GM18870 (cell line): ENCODE data around the gene CHRNA3.

Experiments
- ATAC-seq: cut with Tn5 transposase; IDR thresholded peaks from one replicate; pipeline ENCODE4 v1.9.1; 2021; ENCODE audit warnings: moderate library complexity; ENCODE audit not compliant: unreplicated experiment

The CHRNA3 gene

DNA sequence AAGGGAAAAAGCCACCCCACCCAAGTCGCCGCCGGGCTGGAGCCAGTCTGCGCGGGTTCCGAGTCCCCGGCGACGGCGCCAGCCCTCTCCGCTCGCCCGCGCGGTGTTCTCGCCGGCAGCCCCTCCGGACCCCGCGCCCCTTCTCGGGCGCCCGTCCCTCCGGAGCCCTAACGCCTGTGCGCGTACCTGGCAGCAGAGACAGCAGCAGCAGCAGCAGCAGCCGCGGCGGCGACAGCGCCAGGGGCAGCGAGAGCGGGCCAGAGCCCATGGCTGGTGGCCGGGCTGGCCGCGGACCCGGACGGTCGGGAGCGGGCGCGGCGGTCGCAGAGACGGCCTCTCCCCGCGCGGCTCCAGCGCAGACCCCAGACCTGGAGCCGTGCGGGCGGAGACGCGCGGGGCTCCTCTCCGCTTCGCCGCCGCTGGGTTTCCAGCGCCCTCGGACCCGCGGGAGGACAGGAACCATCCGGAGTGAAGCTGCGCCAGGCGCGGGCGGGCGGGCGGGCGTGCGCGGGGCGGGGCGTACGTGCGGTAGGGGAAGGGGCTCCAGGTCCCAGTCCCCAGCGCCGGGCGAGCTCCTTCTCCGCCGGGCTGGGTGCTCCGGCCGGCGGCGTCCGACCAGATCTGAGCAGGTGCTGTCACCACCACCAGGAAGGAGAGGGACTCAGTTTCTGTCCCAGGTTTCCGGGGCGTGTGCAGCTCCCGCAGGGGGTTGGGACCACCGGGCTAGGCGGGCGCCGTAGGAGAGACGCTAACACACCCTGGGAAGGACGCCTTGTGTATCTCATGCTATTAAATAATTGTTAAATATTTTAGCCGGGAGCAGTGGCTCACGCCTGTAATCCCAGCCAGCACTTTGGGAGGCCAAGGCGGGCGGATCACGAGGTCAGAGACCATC lies at the start of gene CHRNA3:
CHRNA3 (minus strand) TSS at position 470 of the 895 bp plus-strand sequence; CDS start at position 268, 202 bp downstream.
- no peak for ATAC-seq

- ATAC-seq: no peak
These were observed 48.2 kb upstream of the CHRNA3 start for GRCh38 chr15:78668987-78669386.

DNA sequence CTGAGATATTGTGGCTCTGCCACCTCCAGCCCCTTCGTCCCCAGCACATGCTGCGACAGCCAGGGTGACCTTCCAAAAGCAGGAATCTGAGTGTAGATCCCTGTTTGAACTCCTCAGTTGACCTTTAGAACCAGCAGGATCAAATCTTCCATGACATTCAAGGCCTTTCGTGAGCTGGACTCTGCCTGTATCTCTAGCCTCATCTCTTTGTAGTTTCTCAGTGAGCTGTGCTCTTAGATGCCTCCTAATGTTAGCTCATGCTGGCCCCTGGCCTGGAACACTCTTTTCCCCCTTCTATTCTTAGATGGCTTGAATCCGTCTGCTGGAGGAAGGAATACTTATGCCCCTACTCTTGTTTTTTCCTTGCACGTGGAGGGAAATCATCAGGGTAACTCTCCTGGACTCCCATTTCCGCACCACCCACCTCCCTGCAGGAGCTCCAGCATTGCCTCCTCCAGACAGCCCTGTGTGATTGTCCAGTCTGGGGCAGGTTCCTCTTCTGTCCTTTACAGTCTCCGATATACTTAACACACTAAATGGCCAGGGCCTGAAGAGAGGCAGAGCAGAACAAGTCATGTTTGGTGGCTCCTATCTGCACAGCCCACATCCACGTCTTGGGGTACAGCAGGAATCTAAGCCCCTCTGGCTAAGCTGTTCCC lies 46.9 kb upstream of the CHRNA3 start:
- no peak for ATAC-seq

DNA sequence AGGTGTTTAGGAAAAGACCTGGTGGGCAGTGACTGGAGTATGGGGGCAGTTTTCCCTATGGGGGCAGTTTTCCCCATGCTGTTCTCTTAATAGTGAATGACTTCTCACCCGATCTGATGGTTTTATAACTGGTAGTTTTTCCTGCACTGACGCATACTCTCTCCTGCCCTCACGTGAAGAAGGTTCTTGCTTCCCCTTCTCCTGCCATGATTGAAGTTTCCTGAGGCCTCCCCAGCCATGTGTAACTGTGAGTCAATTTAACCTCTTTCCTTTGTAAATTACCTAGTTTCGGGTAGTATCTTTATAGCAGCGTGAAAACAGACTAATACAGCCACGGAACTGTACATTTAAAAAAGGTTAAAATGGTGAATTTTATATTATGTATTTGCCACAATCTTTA lies 45.2 kb upstream of the CHRNA3 start:
- no peak for ATAC-seq

GRCh38 chr15:78663703-78664102 lies 42.9 kb upstream of the CHRNA3 start:
- ATAC-seq: no peak

DNA sequence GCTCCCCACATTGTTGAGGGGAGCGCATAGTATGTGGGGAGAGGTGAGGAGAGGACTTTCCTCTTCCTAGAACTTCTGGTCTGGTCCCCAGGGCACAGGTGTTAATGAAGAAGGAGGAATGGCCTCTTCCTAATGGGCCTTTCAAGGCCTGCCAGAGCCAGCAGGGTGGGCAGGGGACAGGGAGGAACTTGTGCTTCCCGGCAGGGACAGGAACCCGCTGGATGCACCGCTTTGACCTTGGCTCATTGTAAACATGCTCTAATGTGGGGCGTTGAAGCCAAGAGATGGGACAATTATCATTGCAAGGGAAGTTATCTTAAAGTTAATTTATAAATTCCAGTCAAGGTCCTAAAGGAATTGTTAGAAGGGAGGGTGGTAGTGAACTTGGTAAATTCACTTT lies 41.2 kb upstream of the CHRNA3 start:
- ATAC-seq: no peak

DNA sequence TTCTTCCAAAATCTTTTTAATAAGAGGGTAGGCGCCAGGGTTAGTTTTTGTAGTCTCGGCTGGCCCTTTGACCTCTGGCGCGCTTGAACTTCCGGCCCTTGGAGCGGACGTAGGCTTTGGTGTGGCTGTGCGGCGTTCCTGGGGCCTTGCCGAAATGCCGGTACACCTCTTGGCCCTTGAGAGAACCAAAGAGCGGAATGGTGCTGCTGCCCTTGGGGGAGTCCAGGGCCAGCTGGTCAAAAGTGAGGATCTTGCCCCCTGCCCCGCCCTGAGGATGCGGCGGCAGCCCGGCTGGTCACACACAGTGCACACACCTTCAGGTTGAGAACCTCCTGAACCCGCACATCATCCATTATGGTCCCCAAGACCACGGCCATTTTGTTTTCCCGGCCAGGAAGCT lies 40.2 kb upstream of the CHRNA3 start:
- ATAC-seq: no peak

DNA sequence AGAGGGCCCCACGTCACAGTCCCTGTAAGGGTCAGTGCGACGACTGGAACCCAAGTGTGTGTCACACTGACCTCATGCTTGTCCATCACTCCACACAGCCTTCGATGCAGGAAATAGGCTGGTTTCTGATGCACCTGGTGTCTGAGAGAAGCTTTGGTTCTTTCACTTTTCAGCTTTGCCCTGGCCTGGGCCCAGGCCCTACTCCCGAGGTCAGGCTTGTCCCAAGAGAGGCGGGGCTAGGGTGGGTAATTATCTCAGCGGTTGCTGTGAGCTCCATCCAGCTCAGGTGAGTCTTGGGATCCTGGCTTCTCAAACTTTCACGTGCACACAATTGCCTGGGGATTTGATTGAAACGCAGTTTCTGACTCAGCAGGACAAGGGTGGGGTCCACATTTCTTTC lies 39.8 kb upstream of the CHRNA3 start:
- ATAC-seq: no peak

DNA sequence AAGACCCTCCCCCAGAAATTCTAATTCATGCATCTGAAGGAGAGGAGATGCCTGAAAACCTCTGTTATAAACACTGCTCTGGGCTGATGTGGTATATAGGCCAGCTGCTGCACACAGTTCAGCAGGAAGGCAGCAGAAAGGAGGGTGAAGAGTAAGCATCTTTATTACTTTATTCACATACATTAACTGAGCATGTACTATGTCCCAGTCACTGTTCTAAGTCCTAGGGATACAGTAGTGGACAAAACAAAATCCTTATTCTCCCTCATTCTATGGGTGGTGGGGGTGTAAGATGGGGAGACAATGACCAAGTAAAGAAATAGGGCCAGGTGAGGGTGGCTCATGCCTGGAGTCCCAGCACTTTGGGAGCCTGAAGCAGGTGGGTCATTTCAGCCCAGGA lies 38.0 kb upstream of the CHRNA3 start:
- no peak for ATAC-seq

DNA sequence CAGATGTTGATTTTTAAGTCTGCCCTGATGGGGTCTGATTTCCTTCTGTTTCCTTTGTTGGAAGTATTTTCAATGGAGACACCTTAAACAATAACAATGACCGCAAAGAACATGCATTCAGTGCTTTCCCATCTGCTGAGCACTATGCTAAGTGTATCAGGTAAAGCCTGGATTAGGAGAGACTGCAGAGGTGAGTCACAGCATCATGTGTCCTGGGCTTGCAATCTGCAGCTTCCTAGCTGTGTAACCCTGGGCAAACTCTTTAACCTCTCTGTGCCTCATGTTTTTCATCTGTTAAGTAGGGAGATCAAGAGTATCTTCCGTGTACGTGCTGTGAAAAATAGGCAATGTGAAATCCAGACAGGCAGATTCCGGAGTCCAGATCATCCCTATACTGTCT lies 33.5 kb upstream of the CHRNA3 start:
- no peak for ATAC-seq

- no peak for ATAC-seq
These were observed 31.3 kb upstream of the CHRNA3 start for GRCh38 chr15:78651930-78652615.

DNA sequence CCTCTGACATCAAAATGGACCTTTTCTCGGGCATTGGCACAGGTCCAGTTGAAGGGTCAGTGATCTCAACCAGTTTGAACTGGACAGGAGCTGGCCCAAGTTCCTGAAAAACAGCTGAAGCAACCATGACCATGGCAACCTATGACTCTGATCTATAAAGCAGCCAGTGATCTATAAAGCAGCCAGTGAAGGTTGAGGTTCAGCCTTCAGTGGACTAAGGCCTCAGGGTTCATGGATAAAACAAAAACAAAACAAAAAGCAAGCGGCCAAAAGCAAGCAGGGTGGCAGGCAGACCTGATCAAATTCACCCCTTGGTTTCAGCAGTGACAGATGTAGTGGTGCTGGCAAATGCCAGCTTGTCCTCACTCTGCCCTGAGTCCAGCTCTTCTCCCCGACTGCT lies 30.2 kb upstream of the CHRNA3 start:
- ATAC-seq: no peak

DNA sequence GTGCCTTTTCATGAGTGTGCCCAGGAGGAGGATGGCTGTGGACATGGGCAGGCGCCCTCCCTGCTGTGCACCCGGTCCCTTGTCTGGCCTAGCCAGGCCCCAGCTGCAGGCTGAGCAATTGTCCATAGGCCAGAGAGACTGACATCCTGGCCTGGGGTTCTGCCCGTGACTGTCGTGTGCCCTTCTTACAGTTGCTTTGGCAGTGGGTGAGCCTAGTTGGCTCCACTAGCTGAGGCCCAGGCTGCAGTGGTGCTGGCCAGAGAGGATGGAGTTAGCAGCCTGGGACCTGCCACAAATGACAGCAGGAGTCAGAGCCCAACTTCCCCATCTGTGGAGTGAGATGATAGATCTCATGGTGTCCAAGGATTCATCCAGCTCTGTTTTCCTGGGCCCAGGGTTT lies 29.2 kb upstream of the CHRNA3 start:
- no peak for ATAC-seq

DNA sequence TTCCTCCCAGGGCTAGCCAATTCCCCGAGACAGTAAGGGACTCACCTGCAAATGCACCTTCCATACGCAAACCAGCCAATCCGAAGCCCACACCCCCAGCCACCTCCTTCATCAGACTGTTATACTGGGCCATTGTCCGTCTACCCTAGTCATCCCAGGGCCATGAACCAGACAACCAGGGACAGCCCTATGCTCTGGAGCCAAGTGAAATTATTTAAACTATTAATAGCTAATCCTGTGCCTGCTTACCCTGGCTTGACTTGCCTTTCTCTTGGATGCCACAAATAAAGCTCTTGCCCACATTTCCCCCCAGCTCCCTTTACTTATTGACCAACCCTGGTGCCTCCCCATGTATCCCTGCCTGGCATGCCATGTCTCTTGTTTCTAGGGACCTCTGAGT lies 24.2 kb upstream of the CHRNA3 start:
- ATAC-seq: no peak

GRCh38 chr15:78642331-78642730 lies 21.5 kb upstream of the CHRNA3 start:
- no peak for ATAC-seq

DNA sequence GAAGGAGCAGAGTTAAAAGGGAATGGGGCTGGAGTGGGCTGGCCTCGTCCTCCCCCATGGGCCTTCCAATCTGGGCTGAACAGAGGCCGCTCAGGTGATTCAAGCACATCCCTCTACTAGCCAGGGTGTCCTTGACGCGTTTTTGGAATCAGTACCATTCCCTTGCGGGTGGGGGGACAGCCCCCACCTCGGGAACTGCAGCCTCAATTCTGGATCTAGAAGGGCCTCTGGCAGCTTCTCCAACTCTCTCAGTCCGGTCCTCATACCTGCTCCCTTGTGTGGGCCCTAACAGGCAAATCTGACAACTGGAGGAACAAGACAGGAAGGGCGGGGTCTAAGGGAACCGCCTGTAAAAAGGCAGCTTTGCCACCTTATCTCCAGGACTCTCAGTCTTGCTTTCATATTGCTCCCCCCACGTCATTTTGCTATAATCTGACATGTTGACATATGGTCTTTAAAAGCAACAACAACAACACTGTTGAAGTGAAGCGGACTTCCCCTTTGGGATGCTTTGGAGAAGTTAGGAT lies 21.0 kb upstream of the CHRNA3 start:
- ATAC-seq: no peak

DNA sequence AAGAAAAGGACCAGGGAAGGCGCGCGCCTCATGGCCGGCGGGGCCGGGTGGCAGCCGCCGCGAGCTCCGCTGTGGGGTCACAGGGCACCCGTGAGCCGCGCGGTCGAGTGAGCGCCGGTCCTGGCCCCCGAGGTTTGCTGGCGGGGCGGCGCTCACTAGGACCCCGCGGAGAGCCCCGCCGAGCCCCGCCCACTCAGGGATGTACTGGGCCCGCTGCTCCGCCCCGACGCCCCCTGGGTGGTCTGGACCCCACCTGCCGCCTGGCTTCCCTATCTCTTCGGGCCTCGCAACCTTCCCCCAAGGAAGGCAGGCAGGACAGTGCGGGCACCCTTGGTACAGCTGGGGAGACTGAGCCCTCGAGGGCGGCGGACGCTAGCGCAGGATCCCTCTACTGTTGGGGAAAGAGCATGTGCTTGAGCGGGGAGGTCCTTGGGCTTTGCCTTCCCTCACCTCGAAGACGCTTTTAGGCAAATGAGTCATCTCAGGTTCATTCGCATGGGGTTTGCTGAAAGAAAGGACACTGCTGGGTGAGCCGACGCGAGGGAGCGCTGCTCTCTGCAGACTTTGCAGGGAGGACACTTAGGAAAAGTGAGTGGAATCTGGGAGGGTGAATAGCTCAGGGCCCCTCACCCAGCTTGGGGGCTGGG lies 20.4 kb upstream of the CHRNA3 start, which contains the start of gene CHRNB4:
CHRNB4 (minus strand) TSS at position 109 of the 647 bp plus-strand sequence; CDS start at position 32, 77 bp downstream.
- no peak for ATAC-seq

- no peak for ATAC-seq
These were observed 19.8 kb upstream of the CHRNA3 start for GRCh38 chr15:78640527-78641101.

DNA sequence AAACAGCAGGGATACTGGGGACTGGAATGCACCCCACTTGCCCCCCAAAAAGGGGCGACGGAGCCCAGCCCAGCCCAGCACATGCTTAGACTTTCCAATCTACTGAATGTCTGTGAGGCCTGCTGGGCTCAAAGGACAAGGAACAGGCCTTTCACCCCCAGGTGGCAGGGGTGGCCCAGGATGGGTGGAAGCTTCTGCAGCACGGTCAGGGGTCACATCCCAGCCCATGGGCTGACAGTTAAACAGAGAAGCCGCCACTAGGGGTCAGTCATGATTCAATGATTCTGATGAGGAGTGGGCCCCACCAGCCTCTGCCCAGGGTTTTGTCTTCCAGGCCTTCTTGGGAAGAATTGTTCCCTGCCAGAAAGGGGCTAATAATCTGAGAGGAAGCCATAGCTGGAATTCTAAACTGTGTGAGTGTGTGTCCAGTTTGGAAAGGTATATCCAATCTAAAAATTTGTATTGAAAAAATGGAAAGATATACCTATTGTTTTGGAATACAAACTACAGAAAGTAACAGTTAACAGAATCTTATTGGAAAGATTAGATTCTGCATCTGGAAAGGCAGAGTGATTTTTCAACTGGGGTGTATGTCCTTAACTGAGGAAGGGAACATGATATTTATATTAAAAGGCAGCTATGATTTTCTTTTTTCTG lies 18.0 kb upstream of the CHRNA3 start:
- no peak for ATAC-seq
